K562 (cell line): ENCODE results near the gene CCNK. TPM values are rescaled to one million over a fixed set of nuclear protein-coding genes. Genes with fewer than 3 reads are reported as not detected.

Experiments used
- CBFA2T3 ChIP-seq: fragments of 450-650 bp; IDR thresholded peaks from 2 replicates; pipeline ENCODE4 v1.6.1; 2017
- CBX3 ChIP-seq, 2 experiments: IDR thresholded peaks; 1 replicate in 1 of 2; 2 replicates in 1 of 2; pipeline ENCODE4 v1.6.1; 2012; ENCODE audit warnings: inconsistent platforms in 2 of 2, low read length in 2 of 2, borderline replicate concordance in 1 of 2, control low read depth in 1 of 2
- EHMT2 ChIP-seq: fragments of 450-650 bp; IDR thresholded peaks from 2 replicates; pipeline ENCODE4 v1.6.1; 2018; ENCODE audit warnings: antibody characterized with exemption
- GATA2 ChIP-seq: sonication (generic); formaldehyde crosslinking; IDR thresholded peaks from 2 replicates; pipeline ENCODE4 v1.4.0; 2020; ENCODE audit warnings: mild to moderate bottlenecking, missing genetic modification reagents
- KAT7 ChIP-seq: sonication (generic); formaldehyde crosslinking; IDR thresholded peaks from 2 replicates; pipeline ENCODE4 v1.8.0; 2022; ENCODE audit warnings: missing genetic modification reagents, mild to moderate bottlenecking, borderline replicate concordance
- NR1H2 ChIP-seq: sonication (generic); formaldehyde crosslinking; IDR thresholded peaks from 2 replicates; pipeline ENCODE4 v1.4.0; 2020; ENCODE audit warnings: mild to moderate bottlenecking, missing genetic modification reagents
- POLR2AphosphoS2 ChIP-seq: IDR thresholded peaks from 2 replicates; pipeline ENCODE4 v1.6.1; 2012; ENCODE audit warnings: low read length, improper control_type of control experiment
- TEAD1 ChIP-seq, 2 experiments: fragments of 450-650 bp in 1 of 2; sonication (generic) in 1 of 2; formaldehyde crosslinking; IDR thresholded peaks; 2 replicates each; pipeline versions ENCODE4 v1.4.0 to v1.8.0; 2020 to 2022; ENCODE audit warnings: mild to moderate bottlenecking in 2 of 2, missing genetic modification reagents in 1 of 2
- ZNF134 ChIP-seq: fragments of 250-450 bp; sonication (Bioruptor Pico); conservative IDR thresholded peaks from 2 replicates; pipeline ENCODE4 v1.4.0; 2020
- polyA plus RNA-seq, 8 experiments: library from polyadenylated mRNA; depleted of rRNA in 4 of 8; stranded (reverse) in 5 of 8; unstranded in 3 of 8; fragments of >200 nt; fragmentation: Nextera tagmentation in 2 of 8; fragmentation: Illumina TruSeq in 1 of 8; extraction: Ambion mirVana in 2 of 8; extraction: Trizol in 1 of 8; gene quantifications; 2 replicates each; pipeline versions ENCODE4 v1.2.1 to v1.2.3, GENCODE V29; 2011 to 2014; ENCODE audit warnings: inconsistent platforms in 1 of 8, missing spikeins in 1 of 8
- total RNA-seq, 7 experiments: library from RNA; depleted of rRNA in 6 of 7; stranded (reverse); fragments of >200 nt in 6 of 7; fragmentation: Illumina TruSeq in 2 of 7; extraction: Trizol in 2 of 7; gene quantifications; 2 replicates each; pipeline versions ENCODE4 v1.2.1 to v1.2.3, GENCODE V29; 2011 to 2021; ENCODE audit warnings: low replicate concordance in 1 of 7
- TF ChIP-seq, protein P1 (sequence below), 2 experiments: fragments of 450-650 bp; formaldehyde crosslinking in 1 of 2; IDR thresholded peaks; 2 replicates each; pipeline versions ENCODE4 v1.4.0 to v1.6.1; 2014 to 2020; ENCODE audit warnings: mild to moderate bottlenecking in 2 of 2, borderline replicate concordance in 1 of 2, low read depth in 1 of 2
- TF ChIP-seq, protein P2 (sequence below): fragments of 450-650 bp; IDR thresholded peaks from 2 replicates; pipeline ENCODE4 v1.6.1; 2016; ENCODE audit warnings: low read depth, mild to moderate bottlenecking, moderate library complexity
- TF ChIP-seq, protein P3 (sequence below): fragments of 250-450 bp; sonication (Bioruptor Pico); IDR thresholded peaks from 2 replicates; pipeline ENCODE4 v1.5.0; 2022; ENCODE audit warnings: mild to moderate bottlenecking

CCNK gene
- total and polyA plus RNA-seq, 9 of the 15 experiments (the other 6 are each of a cell fraction or from before 2014, with no cell fraction given): 5.8 to 84.2 (median 16.4) TPM

DNA sequence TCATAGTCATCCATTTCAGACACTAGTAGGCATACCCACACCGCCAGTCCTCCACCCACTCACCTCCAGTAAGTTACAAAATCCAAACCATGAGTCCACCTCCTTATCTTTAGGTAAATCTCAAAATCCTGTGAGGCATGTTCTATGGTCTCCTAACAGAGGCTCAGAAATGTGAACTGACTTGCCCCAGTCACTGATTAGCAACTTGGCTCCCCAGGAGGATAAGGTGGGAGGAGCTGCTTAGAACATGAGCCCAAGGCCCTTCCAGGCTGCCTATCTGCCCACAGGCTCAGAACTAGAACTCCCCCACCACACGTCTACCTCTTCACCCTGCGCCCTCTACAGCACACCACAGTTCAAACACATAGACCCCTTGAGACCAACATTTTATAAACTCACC lies 20.4 kb upstream of the CCNK start (continued):
- TF ChIP-seq, protein P1, sequence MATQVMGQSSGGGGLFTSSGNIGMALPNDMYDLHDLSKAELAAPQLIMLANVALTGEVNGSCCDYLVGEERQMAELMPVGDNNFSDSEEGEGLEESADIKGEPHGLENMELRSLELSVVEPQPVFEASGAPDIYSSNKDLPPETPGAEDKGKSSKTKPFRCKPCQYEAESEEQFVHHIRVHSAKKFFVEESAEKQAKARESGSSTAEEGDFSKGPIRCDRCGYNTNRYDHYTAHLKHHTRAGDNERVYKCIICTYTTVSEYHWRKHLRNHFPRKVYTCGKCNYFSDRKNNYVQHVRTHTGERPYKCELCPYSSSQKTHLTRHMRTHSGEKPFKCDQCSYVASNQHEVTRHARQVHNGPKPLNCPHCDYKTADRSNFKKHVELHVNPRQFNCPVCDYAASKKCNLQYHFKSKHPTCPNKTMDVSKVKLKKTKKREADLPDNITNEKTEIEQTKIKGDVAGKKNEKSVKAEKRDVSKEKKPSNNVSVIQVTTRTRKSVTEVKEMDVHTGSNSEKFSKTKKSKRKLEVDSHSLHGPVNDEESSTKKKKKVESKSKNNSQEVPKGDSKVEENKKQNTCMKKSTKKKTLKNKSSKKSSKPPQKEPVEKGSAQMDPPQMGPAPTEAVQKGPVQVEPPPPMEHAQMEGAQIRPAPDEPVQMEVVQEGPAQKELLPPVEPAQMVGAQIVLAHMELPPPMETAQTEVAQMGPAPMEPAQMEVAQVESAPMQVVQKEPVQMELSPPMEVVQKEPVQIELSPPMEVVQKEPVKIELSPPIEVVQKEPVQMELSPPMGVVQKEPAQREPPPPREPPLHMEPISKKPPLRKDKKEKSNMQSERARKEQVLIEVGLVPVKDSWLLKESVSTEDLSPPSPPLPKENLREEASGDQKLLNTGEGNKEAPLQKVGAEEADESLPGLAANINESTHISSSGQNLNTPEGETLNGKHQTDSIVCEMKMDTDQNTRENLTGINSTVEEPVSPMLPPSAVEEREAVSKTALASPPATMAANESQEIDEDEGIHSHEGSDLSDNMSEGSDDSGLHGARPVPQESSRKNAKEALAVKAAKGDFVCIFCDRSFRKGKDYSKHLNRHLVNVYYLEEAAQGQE (IDR thresholded peaks at IDR 0.05; ENCODE audit: borderline replicate concordance): 0 out of 2 replicates have a peak, but pooled peaks have one; percentile 7
- TF ChIP-seq, protein P1 (CRISPR knock-in tag; IDR thresholded peaks at IDR 0.05; ENCODE audit: low read depth): no peak
- TF ChIP-seq, protein P2, sequence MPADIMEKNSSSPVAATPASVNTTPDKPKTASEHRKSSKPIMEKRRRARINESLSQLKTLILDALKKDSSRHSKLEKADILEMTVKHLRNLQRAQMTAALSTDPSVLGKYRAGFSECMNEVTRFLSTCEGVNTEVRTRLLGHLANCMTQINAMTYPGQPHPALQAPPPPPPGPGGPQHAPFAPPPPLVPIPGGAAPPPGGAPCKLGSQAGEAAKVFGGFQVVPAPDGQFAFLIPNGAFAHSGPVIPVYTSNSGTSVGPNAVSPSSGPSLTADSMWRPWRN: no peak
- peak; percentile 55 for TF ChIP-seq GATA2 (CRISPR knock-in tag)
- 0 out of 2 replicates have a peak, but pooled peaks have one; percentile 47 for TF ChIP-seq ZNF134 (CRISPR knock-in tag)
- TF ChIP-seq EHMT2: no peak
- no peak for TF ChIP-seq NR1H2
- peak in 1 of 2 experiments; percentile 65; a peak in 1 of 3 replicates for TF ChIP-seq CBX3 (IDR thresholded peaks at IDR 0.05; ENCODE audit: borderline replicate concordance in 1 of 2, low read length in 2 of 2)
- TF ChIP-seq KAT7 (CRISPR knock-in tag): no peak
- no peak for TF ChIP-seq TEAD1 (CRISPR knock-in tag; IDR thresholded peaks at IDR 0.05)
- no peak for TF ChIP-seq POLR2AphosphoS2
- TF ChIP-seq CBFA2T3: peak; percentile 56
- TF ChIP-seq, protein P3, sequence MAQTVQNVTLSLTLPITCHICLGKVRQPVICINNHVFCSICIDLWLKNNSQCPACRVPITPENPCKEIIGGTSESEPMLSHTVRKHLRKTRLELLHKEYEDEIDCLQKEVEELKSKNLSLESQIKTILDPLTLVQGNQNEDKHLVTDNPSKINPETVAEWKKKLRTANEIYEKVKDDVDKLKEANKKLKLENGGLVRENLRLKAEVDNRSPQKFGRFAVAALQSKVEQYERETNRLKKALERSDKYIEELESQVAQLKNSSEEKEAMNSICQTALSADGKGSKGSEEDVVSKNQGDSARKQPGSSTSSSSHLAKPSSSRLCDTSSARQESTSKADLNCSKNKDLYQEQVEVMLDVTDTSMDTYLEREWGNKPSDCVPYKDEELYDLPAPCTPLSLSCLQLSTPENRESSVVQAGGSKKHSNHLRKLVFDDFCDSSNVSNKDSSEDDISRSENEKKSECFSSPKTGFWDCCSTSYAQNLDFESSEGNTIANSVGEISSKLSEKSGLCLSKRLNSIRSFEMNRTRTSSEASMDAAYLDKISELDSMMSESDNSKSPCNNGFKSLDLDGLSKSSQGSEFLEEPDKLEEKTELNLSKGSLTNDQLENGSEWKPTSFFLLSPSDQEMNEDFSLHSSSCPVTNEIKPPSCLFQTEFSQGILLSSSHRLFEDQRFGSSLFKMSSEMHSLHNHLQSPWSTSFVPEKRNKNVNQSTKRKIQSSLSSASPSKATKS (CRISPR knock-in tag): no peak
